Suppressor macrophage treated with lipopolysaccharide for 1 hour (primary cell): ENCODE data around the gene DMXL1.
"Not testable (repeated sequence)": the region's sequence is repeated elsewhere in the genome, so short reads cannot be mapped to it uniquely, and the experiment has no call there.

Source experiments
- DNase-seq, 3 donors: peaks; one replicate each; pipeline ENCODE4 v3.0.0-alpha.2; 2020 to 2022

Gene DMXL1

GRCh38 chr5:119071561-119071995 lies 691 bp downstream of the DMXL1 start:
- DNase-seq, result no peak

GRCh38 chr5:119072496-119072895 lies 1.6 kb downstream of the DMXL1 start:
- no peak for DNase-seq

- not testable (repeated sequence) for DNase-seq
Observed at GRCh38 chr5:119073746-119074337, 3.0 kb downstream of the DMXL1 start.

DNA sequence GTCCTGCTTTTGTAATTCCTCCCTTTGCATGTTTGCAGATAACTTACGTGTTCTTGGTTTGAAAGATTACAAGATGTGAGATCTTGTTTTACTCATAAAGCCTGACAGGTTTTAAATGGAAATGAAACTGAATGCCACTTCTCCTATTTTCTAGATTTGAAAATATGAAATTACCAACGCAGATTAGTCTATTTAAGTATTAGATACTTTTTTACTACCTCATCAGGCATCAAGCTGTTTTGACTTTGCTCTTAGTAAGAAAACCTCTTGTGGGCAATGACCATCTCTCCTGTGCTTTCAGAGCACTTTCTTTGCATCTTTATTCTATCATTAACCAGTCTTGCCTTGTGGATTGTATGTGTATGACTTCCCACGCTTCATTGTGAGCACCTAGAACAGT lies 3.5 kb downstream of the DMXL1 start:
- peak in 2 of 3 donors; percentile 58 to 66 for DNase-seq

GRCh38 chr5:119075269-119075668 lies 4.4 kb downstream of the DMXL1 start:
- DNase-seq, result not testable (repeated sequence)

- DNase-seq, result no peak
Observed at GRCh38 chr5:119076080-119076479, 5.2 kb downstream of the DMXL1 start.

DNA sequence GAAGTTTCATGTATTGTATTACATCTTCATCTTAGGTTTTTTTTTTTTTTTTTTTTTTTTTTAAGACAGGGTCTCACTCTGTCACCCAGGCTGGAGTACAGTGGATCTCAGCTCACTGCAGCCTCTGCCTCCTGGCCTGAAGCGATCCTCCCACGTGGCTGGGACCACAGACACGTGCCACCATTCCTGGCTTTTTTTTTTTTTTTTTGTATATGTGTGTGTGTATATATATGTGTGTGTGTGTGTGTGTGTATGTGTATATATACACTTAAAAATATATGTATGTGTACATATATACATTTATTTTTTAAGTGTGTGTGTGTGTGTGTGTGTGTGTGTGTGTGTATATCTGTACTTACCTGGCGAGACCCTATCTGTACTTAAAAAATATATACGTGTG lies 6.6 kb downstream of the DMXL1 start:
- DNase-seq, result no peak

GRCh38 chr5:119078071-119078846 lies 7.4 kb downstream of the DMXL1 start:
- no peak for DNase-seq

DNA sequence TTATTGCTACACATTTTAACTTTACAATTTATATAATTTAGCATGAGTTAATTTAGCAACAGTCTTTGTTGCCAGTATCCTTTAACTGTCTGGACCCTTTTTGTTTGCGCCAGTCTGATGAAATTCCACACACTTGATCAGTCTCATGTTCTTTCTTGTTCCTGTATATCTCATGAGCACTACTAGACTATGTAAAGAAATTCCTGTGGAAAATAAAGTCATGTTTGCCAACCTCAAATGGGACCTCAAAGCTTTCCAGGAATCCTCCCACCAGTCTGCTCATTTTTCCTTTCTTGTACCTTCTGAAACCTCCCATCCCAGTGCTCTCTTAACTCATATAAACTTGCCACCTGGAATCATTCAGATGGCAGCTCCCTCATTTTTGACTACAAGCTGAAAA lies 8.0 kb downstream of the DMXL1 start:
- DNase-seq, result no peak

GRCh38 chr5:119079318-119079921 lies 8.5 kb downstream of the DMXL1 start:
- DNase-seq, result no peak

DNA sequence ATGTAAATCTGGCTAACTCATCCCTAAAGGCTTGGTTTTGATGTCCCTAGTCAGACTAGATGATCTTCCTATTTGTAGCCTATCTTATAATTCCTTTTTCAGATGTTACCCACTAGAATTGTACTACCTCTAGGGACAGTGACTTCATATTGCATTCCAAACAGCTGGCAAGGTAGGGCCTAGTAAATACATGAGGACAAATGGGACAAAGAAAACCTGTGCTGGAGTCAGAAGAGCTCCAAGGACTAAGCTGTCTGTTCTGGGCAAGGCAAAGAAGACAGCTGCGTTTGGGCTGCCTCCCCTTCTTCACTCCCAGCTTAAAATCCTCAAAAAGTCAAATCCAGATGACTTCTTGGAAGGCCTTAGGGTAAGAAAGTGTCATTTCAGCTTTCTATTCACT lies 10.0 kb downstream of the DMXL1 start:
- no peak for DNase-seq

- DNase-seq, result no peak
Observed at GRCh38 chr5:119082691-119083090, 11.8 kb downstream of the DMXL1 start.

DNA sequence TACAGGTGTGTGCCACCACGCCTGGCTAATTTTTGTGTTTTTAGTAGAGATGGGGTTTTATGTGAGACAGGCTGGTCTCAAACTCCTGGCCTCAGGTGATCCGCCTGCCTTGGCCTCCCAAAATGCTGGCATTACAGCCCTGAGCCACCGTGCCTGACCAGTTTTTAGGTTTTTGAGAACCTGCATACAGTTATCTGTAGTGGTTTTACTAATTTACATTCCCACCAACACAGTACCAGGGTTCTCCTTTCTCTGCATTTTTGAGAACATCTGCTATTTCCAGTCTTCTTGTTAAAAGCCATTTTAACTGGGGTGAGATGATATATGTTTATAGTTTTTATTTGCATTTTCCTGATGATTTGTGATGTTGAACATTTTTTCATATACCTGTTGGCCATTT lies 12.8 kb downstream of the DMXL1 start:
- no peak for DNase-seq

- DNase-seq, result no peak
Observed at GRCh38 chr5:119088438-119088837, 17.6 kb downstream of the DMXL1 start.

- DNase-seq, result peak in 2 of 3 donors; percentile 44 to 56
Observed at GRCh38 chr5:119095611-119096010, 24.7 kb downstream of the DMXL1 start.

DNA sequence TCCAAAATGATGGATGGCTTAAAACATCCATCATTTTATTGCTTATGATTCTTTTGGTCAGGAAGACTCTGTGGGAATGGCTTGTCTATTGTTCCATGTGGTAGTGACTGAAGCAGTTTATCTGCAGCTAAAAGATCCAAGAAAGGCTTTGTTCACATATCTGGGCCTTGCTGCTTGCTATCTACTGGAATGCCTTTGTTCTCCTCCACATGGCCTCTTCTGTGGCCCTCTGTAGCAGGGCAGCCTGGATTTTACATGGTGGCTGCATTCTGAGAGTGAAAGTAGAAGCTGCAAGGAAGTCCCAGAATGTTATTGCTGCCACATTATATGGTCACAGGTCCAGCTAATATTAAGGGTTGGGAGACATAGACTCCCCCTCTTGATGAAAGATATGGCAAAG lies 35.1 kb downstream of the DMXL1 start:
- DNase-seq, result no peak

DNA sequence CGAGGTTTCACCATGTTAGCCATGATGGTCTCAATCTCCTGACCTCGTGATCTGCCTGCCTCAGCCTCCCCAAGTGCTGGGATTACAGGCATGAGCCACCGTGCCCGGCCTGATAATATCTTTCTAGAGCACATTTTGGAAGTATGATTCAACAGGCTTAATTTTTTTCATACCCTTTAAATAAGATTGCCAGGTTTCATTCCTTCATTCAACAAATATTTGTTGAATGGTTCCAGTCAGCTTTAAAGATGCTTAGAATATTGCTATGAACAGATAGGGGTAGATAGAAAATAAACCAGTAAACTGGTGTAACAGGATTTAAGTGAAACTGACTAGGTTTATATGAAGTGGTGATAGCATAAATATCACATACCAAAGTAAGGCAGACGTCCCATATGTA lies 41.3 kb downstream of the DMXL1 start:
- DNase-seq, result no peak

GRCh38 chr5:119117237-119117636 lies 46.4 kb downstream of the DMXL1 start:
- DNase-seq, result no peak

- no peak for DNase-seq
Observed at GRCh38 chr5:119118000-119118399, 47.1 kb downstream of the DMXL1 start.

- no peak for DNase-seq
Observed at GRCh38 chr5:119120893-119121292, 50.0 kb downstream of the DMXL1 start.

GRCh38 chr5:119122474-119122873 lies 51.6 kb downstream of the DMXL1 start:
- not testable (repeated sequence) for DNase-seq

- no peak for DNase-seq
Observed at GRCh38 chr5:119123280-119123679, 52.4 kb downstream of the DMXL1 start.

GRCh38 chr5:119129770-119130169 lies 58.9 kb downstream of the DMXL1 start:
- DNase-seq, result no peak
